GM21528 (cell line): ENCODE measurements around the gene NCLN.
"Not testable (repeated sequence)": the region's sequence is repeated elsewhere in the genome, so short reads cannot be mapped to it uniquely, and the experiment has no call there.

ENCODE experiments used
- ATAC-seq: cut with Tn5 transposase; IDR thresholded peaks from one replicate; pipeline ENCODE4 v1.9.1; 2021; ENCODE audit warnings: mild to moderate bottlenecking, moderate library complexity; ENCODE audit not compliant: unreplicated experiment, low FRiP score

NCLN gene

DNA sequence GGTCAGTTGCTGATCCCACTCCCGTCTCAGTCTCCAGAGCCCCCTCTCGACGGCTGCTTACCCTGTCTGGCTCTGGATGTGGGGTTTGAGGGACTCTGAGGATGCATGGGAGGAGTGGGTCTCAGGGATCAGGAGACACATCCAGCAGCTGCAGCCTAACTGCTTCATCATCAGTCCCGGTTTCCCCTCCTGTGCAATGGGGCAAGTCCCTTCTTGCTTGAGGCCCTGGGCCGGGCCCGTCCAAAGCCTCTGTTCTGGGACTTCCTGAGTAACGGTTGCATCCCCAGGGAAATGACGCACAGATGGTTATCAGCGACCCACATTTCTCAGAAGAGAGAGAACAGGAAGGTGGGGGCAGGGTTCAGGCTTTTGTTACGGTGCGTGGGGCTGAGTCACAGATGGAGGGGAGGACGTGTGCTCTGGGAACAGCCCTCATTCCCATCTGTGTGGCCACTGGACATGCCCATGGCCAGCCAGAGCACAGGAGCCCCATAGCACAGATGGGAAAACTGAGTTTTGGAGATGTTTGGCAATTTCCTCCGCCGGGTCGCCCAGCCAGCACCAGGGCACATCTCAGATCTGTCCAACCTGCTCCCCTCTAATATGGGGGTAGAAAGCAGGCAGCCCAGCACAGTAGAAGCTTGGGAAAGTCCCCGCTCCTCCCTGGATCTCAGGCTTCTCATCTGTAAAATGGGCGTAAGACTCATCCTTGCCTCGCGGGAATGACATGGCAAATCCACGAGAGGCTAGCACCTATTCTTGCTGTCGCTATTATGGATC is 30.6 kb upstream of the NCLN start:
- no peak for ATAC-seq

- ATAC-seq, result no peak
Measured at GRCh38 chr19:3157096-3157845, 28.5 kb upstream of the NCLN start.

GRCh38 chr19:3159565-3159964 is 26.2 kb upstream of the NCLN start:
- no peak for ATAC-seq

DNA sequence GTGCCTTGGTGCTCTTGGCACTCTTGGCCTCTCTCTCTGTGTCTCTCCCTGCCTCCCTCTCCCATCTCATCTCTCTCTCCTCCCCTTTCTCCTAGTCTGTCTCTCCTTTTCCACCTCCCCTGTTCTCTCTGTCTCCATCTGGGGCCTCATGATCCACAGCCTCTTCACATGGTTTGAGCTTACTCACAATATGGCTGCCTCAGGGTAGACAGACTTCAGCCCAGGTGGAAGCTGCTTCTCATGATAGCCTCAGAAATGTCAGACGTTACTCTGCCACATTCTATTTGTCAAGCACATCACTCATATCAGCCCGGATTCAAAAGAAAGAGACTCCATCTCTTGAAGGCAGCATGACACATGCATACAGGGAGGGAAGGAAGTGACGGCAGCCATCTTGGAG is 25.5 kb upstream of the NCLN start:
- no peak for ATAC-seq

DNA sequence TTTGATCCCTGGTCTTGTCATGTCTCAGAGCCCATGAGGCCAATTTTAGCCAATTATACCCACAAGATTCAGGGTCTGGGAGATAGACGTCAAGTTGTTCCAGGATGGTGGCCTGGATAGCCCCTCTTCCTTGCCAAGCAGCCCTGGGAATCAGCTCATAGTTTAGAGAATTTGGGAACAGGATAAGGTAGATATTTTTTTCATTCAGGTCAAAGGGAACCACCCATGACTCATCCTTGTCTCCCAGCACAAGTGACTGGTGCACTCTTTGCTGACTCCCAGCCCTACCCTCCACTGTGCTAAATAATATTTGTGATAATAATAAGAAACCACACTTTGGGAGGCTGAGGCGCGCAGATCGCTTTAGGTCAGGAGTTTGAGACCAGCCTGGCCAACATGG is 24.3 kb upstream of the NCLN start:
- no peak for ATAC-seq

DNA sequence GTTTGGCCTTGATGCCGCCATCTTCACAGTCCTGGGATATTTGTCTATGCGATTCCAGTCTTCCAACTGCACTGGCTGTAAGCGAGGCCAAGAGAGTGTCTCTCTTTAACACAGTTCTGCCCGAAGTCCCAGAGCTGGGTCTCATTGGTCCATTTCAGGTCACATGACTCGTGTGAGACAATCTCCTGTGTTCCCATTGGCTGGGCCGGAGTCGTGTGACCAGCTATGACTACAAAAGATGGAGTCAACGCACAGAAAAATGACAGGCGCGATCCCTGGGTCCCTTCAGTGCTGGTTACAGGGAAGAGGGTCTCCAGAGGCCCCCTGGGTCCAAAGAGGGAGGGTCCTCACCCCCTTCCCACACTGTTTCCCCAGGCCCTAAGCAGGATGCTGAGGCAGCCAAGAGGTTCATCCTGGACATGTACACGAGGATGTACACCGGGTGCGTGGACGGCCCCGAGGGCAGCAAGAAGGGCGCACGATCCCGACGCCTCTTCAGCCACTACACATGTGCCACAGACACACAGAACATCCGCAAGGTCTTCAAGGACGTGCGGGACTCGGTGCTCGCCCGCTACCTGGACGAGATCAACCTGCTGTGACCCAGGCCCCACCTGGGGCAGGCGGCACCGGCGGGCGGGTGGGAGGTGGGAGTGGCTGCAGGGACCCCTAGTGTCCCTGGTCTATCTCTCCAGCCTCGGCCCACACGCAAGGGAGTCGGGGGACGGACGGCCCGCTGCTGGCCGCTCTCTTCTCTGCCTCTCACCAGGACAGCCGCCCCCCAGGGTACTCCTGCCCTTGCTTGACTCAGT is 23.1 kb upstream of the NCLN start:
- ATAC-seq, result no peak

- ATAC-seq, result no peak
Measured at GRCh38 chr19:3163230-3163886, 22.4 kb upstream of the NCLN start.

GRCh38 chr19:3163943-3164342 is 21.8 kb upstream of the NCLN start:
- no peak for ATAC-seq

- ATAC-seq, result no peak
Measured at GRCh38 chr19:3167533-3168272, 18.0 kb upstream of the NCLN start.

GRCh38 chr19:3171894-3172672 is 13.6 kb upstream of the NCLN start:
- no peak for ATAC-seq

DNA sequence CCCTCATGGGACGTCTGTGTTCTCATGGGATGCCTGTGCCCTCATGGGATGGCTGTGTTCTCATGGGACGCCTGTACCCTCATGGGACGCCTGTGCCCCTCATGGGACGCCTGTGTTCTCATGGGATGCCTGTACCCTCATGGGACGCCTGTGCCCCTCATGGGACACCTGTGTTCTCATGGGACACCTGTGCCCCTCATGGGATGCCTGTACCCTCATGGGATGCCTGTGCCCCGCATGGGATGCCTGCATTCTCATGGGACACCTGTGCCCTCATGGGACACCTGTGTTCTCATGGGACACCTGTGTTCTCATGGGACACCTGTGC is 13.1 kb upstream of the NCLN start:
- ATAC-seq, result not testable (repeated sequence)

DNA sequence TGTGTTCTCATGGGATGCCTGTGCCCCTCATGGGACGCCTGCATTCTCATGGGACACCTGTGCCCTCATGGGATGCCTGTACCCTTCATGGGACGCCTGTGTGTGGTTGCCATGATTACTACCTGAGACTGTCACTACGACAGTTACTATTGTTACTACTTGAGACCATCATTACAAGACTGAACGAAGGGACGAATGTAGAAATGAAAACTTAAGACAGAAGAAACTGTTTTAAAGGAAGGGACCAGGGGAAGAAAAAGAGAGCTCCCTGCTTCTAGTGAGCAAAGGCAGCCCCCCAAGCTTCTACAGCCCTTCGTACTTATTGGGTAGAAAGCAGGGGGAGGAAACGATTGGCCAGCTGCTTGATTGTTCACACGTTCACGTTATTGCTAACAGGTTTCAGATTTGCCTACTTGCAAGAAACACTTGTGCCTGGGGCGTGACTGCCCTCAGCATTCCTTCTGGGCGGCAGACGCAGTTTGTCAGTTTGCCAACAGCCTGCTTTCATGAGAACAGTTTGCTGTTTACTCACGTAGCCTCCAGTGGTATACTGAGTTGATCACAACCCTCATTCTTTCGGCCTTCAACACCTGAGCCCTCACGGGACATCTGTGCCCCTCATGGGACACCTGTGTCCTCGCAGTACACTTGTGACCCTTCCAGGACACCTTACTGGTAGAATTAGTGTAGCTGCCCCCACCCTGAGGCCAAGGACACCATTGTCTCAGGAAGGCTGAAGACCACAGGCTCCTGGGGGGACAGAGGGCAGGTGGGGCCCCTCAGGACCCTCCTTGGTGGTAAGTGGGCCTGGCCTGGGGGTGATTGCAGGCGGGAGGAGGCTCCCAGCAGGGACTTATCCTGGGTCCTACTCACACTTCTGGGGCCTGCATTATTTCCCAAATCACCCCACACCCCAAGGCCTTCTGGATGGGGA is 9.7 kb upstream of the NCLN start:
- ATAC-seq, result no peak

DNA sequence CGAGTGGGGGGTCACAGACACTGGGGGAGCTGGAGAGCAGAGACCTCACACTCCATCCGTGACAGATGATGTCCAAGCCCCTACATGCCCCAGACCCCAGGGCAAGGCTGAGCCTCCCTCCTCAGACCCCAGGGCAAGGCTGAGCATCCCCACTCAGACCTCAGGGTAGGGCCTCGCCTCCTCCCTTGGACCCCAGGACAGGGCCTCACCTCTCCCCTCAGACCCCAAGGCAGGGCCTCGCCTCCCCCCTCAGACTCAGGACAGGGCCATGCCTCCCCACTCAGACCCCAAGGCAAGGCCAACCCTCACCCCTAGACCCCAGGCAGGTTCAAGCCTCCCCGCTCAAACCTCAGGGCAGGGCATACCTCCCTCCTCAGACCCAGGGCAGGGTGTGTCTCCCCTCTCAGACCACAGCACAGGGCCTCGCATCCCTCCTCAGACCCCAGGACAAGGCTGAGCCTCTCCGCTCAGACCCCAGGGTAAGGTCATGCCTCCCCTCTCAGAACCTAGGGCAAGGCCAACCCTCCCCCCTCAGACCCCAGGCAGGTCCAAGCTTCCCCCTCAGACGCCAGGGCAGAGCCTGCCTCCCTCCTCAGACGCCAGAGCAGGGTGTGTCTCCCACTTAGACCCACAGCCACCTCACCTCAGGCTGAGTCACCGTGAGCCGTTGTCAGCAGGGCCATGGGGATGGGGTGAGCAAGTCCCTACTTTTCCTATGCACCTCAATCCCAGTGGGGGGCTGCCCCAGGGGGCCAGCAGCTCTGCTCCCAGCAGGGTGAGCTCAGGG is 8.8 kb upstream of the NCLN start:
- ATAC-seq, result no peak

DNA sequence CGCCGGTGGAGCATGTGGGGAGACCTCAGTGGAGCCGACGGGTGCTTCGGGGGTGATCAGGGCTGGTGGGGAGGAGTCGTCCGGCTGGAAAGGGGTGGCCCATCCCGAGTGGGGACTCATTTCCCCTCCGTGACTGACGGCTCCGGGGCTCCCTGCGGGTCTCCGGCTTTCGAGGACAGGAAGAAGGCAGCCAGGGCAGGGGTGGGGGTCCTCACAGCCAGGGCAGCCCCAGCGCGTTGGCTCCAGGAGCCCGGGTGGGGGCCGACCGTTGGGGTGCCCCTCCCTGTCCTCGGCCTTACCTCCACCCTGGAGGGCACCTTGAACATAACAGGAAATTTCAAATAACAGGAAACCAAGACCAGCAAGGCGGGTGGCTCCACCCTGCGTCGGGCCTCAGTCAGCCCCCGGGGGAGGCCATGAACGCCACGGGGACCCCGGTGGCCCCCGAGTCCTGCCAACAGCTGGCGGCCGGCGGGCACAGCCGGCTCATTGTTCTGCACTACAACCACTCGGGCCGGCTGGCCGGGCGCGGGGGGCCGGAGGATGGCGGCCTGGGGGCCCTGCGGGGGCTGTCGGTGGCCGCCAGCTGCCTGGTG is 7.3 kb upstream of the NCLN start, which contains the start of gene S1PR4:
S1PR4 (plus strand) TSS at position 393 of the 596 bp plus-strand sequence; CDS start at position 417, 24 bp downstream.
- ATAC-seq, result peak; percentile 39

DNA sequence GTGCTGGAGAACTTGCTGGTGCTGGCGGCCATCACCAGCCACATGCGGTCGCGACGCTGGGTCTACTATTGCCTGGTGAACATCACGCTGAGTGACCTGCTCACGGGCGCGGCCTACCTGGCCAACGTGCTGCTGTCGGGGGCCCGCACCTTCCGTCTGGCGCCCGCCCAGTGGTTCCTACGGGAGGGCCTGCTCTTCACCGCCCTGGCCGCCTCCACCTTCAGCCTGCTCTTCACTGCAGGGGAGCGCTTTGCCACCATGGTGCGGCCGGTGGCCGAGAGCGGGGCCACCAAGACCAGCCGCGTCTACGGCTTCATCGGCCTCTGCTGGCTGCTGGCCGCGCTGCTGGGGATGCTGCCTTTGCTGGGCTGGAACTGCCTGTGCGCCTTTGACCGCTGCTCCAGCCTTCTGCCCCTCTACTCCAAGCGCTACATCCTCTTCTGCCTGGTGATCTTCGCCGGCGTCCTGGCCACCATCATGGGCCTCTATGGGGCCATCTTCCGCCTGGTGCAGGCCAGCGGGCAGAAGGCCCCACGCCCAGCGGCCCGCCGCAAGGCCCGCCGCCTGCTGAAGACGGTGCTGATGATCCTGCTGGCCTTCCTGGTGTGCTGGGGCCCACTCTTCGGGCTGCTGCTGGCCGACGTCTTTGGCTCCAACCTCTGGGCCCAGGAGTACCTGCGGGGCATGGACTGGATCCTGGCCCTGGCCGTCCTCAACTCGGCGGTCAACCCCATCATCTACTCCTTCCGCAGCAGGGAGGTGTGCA is 6.6 kb upstream of the NCLN start:
- ATAC-seq, result peak; percentile 22

DNA sequence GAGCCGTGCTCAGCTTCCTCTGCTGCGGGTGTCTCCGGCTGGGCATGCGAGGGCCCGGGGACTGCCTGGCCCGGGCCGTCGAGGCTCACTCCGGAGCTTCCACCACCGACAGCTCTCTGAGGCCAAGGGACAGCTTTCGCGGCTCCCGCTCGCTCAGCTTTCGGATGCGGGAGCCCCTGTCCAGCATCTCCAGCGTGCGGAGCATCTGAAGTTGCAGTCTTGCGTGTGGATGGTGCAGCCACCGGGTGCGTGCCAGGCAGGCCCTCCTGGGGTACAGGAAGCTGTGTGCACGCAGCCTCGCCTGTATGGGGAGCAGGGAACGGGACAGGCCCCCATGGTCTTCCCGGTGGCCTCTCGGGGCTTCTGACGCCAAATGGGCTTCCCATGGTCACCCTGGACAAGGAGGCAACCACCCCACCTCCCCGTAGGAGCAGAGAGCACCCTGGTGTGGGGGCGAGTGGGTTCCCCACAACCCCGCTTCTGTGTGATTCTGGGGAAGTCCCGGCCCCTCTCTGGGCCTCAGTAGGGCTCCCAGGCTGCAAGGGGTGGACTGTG is 5.9 kb upstream of the NCLN start:
- peak; percentile 33 for ATAC-seq
